WERI-Rb-1 (cell line): ENCODE results near the gene GLIPR1L2.

Experiments used
- DNase-seq: peaks from one replicate; pipeline ENCODE4 v3.0.0-alpha.2; 2020
- H3K27ac ChIP-seq: fragments of 250-450 bp; sonication (Bioruptor Pico); 2 replicates; pipeline ENCODE4 v1.5.1; 2020; ENCODE audit warnings: mild to moderate bottlenecking, moderate library complexity
- H3K27me3 ChIP-seq: fragments of 250-450 bp; sonication (Bioruptor Pico); 2 replicates; pipeline ENCODE4 v1.5.1; 2021; ENCODE audit warnings: mild to moderate bottlenecking, low read depth, moderate library complexity; ENCODE audit not compliant: insufficient read depth, severe bottlenecking
- H3K36me3 ChIP-seq: fragments of 250-450 bp; sonication (Bioruptor Pico); 2 replicates; pipeline ENCODE4 v1.5.1; 2020; ENCODE audit warnings: mild to moderate bottlenecking, moderate library complexity
- H3K4me3 ChIP-seq: 2 replicates; pipeline ENCODE4 v1.5.1; 2011; ENCODE audit warnings: low read depth, mild to moderate bottlenecking, control low read depth, low read length
- H3K9me3 ChIP-seq: fragments of 250-450 bp; sonication (Bioruptor Pico); 2 replicates; pipeline ENCODE4 v1.5.1; 2021; ENCODE audit warnings: mild to moderate bottlenecking, moderate library complexity; ENCODE audit not compliant: severe bottlenecking
- TF ChIP-seq, protein P1 (sequence below): IDR thresholded peaks from 2 replicates; pipeline ENCODE4 v1.5.1; 2011; ENCODE audit warnings: low read depth, mild to moderate bottlenecking, control low read depth, inconsistent platforms, low read length

GLIPR1L2 gene

DNA sequence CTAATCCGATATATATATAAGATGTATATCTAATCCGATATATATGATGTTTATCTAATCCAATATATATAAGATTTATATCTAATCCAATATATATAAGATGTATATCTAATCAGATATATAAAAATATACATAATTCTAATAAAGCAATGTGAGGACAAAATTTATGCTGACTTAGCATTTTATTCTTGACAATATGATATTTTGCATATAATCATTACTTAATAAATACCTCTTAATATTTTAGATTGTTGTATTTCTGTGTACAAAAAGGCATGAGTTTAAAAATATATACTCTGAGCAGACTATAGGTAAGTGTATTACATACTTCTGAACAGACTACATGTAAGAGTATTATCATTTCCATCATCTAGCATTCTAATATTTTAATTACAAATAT lies 18.9 kb downstream of the GLIPR1L2 start:
- no peaks in the 10 kb centered on the region for H3K9me3 ChIP-seq
- no peak for DNase-seq
- H3K4me3 ChIP-seq, result no peak overlapping the region
- H3K27me3 ChIP-seq, result no peaks in the 10 kb centered on the region
- no peak overlapping the region for H3K27ac ChIP-seq
- TF ChIP-seq, protein P1, sequence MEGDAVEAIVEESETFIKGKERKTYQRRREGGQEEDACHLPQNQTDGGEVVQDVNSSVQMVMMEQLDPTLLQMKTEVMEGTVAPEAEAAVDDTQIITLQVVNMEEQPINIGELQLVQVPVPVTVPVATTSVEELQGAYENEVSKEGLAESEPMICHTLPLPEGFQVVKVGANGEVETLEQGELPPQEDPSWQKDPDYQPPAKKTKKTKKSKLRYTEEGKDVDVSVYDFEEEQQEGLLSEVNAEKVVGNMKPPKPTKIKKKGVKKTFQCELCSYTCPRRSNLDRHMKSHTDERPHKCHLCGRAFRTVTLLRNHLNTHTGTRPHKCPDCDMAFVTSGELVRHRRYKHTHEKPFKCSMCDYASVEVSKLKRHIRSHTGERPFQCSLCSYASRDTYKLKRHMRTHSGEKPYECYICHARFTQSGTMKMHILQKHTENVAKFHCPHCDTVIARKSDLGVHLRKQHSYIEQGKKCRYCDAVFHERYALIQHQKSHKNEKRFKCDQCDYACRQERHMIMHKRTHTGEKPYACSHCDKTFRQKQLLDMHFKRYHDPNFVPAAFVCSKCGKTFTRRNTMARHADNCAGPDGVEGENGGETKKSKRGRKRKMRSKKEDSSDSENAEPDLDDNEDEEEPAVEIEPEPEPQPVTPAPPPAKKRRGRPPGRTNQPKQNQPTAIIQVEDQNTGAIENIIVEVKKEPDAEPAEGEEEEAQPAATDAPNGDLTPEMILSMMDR, result no peak
- H3K36me3 ChIP-seq, result no peaks in the 10 kb centered on the region

DNA sequence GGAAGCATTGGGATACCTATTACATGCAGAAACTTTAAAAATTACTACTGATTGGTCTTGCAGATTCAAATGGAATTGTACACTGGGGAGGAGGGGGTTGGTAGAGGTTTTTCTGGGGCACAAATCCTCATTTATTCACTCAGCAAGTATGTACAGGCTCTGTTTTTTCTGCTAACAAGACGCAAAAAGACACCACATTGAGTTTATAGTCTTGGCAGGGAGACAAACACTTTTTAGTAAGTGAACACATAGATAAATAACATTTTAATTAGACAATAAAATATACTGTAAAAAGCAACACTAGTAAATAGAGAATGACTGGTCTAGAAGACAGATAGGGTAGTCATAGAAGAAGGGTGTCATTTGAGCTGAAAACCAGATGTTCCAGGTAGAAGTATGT lies 23.8 kb downstream of the GLIPR1L2 start:
- Histone ChIP-seq H3K9me3 (no peaks in the 10 kb centered on the region), H3K36me3 (no peaks in the 10 kb centered on the region), H3K4me3 (no peak overlapping the region), H3K27me3 (no peaks in the 10 kb centered on the region), H3K27ac (no peak overlapping the region)
- DNase-seq, result no peak
- TF ChIP-seq, protein P1, result no peak

DNA sequence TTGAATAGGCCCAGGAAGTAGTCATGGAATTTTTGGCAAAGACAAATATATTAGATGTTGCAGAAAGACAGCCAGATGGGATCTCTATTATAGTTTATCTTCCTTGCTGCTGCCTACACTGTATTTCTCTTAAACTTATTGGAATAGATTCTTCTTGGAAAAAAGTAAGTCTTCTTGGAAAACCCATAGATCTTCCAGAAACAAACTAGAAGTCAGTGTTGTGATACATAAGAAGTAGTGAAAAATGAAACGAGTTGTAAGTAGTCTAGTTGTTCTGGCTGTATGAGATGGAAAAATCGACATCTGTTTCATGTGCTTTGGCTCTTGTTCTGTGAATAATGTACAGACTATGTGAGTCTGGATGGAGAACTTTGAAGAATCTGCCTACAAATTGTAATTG lies 29.0 kb downstream of the GLIPR1L2 start:
- Histone ChIP-seq H3K36me3 (no peaks in the 10 kb centered on the region), H3K9me3 (no peaks in the 10 kb centered on the region), H3K27ac (no peak overlapping the region), H3K27me3 (no peaks in the 10 kb centered on the region), H3K4me3 (no peak overlapping the region)
- no peak for DNase-seq
- TF ChIP-seq, protein P1, result no peak

DNA sequence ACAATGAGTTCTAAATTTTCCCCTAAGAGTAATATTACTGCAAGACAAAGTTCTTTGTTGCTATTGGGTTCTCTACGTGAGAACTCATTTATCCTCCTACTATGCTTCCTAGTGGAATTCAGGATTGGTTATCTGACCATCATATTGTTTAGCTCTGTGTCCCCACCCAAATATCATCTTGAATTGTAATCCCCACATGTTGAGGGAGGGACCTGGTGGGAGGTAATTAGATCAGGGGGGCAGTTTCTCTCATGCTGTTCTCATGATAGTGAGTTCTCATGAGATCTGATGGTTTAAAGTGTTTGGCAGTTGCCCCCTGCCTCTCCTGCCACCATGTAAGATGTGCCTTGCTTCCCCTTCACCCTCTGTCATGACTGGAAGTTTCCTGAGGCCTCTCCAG lies 36.6 kb downstream of the GLIPR1L2 start:
- H3K27ac ChIP-seq, result no peak overlapping the region
- H3K27me3 ChIP-seq, result no peaks in the 10 kb centered on the region
- H3K4me3 ChIP-seq, result no peak overlapping the region
- H3K9me3 ChIP-seq, result peaks cover 7% of the 10 kb centered on the region
- TF ChIP-seq, protein P1, result no peak
- DNase-seq, result no peak
- no peaks in the 10 kb centered on the region for H3K36me3 ChIP-seq

DNA sequence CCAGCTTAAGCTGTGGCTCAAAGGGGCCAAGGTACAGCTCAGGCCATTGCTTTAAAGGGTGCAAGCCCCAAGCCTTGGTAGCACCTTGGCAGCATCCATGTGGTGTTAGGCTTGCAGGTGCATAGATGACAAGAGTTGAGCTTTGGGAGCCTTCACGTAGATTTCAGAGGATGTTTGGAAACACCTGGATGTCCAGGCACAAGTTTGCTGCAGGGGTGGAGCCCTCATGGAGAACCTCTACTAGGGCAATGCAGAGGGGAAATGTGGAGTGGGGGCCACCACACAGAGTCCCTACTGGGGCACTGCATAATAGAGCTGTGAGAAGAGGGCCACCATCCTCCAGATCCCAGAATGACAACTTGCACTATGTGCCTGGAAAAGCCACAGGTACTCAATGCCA lies 37.9 kb downstream of the GLIPR1L2 start:
- Histone ChIP-seq H3K27ac (no peak overlapping the region), H3K4me3 (no peak overlapping the region), H3K36me3 (no peaks in the 10 kb centered on the region), H3K27me3 (no peaks in the 10 kb centered on the region), H3K9me3 (peaks cover 7% of the 10 kb centered on the region)
- TF ChIP-seq, protein P1, result no peak
- DNase-seq, result no peak

DNA sequence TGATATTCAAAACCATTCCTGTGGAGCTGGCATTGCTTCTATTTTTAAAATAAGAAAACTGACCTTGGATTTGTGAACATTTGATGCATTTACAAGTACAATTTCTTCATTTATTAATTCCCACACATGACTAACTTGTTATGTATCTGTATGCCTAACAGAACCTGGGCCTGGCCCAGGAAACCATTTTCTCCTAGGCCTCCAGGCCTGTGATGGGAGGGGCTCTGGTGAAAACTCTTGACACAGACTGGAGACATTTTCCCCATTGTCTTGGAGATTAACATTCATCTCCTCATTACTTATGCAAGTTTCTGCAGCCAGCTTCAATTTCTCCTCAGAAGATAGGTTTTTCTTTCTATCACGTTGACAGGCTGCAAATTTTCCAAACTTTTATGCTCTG lies 42.0 kb downstream of the GLIPR1L2 start:
- no peak overlapping the region for H3K4me3 ChIP-seq
- no peak for DNase-seq
- peaks cover 14% of the 10 kb centered on the region for H3K9me3 ChIP-seq
- H3K27ac ChIP-seq, result no peak overlapping the region
- no peaks in the 10 kb centered on the region for H3K36me3 ChIP-seq
- no peaks in the 10 kb centered on the region for H3K27me3 ChIP-seq
- TF ChIP-seq, protein P1, result no peak
